Ovary (tissue), 3 donors: Measurements from ENCODE around the gene SAMD10.

Experiments
- EP300 ChIP-seq: sonication (generic); formaldehyde crosslinking; IDR thresholded peaks from one replicate; pipeline ENCODE4 v1.6.1; 2017; ENCODE audit warnings: antibody characterized with exemption
- TF ChIP-seq, protein P1 (sequence below), 3 donors: fragments of 450-650 bp in 2 of 3; fragments of 200-600 bp in 1 of 3; IDR thresholded peaks; one replicate each; pipeline versions ENCODE4 v1.5.1 to v1.8.0; 2016 to 2022; ENCODE audit warnings: antibody characterized with exemption in 3 of 3, mild to moderate bottlenecking in 1 of 3
- donor health status: DM: no; HTN: no; CAD: no.

DNA sequence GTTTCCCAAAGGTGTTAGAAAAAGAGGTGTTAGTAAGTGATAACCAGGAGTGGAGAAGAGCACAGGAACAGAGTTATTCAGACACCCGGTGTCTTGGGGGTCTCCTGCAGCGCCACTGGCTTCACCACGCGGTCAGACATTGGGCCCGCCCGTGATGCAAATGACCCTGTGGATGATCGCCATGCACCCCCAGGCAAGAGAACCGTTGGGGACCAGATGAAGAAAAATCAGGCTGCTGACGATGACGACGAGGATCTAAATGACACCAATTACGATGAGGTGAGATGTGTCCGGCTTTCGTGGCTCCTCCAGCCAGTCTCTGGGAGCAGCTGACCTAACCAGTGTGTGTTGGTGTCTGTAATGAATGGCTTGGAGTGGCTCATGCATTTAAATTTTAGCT lies 3.5 kb upstream of the SAMD10 start:
- no peak for TF ChIP-seq EP300
- TF ChIP-seq, protein P1, sequence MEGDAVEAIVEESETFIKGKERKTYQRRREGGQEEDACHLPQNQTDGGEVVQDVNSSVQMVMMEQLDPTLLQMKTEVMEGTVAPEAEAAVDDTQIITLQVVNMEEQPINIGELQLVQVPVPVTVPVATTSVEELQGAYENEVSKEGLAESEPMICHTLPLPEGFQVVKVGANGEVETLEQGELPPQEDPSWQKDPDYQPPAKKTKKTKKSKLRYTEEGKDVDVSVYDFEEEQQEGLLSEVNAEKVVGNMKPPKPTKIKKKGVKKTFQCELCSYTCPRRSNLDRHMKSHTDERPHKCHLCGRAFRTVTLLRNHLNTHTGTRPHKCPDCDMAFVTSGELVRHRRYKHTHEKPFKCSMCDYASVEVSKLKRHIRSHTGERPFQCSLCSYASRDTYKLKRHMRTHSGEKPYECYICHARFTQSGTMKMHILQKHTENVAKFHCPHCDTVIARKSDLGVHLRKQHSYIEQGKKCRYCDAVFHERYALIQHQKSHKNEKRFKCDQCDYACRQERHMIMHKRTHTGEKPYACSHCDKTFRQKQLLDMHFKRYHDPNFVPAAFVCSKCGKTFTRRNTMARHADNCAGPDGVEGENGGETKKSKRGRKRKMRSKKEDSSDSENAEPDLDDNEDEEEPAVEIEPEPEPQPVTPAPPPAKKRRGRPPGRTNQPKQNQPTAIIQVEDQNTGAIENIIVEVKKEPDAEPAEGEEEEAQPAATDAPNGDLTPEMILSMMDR (IDR thresholded peaks at IDR 0.05): no peak
